Mesodermal cell (in vitro differentiated cells): ENCODE data around the gene NFIX.

Experiments
- H3K27ac ChIP-seq: 2 replicates; pipeline ENCODE4 v1.7.0; 2013; ENCODE audit warnings: mild to moderate bottlenecking, low read depth, low read length, moderate library complexity; ENCODE audit not compliant: severe bottlenecking
- H3K36me3 ChIP-seq: 2 replicates; pipeline ENCODE4 v1.7.1; 2013; ENCODE audit warnings: mild to moderate bottlenecking, low read length, moderate library complexity; ENCODE audit not compliant: control insufficient read depth, insufficient read depth
- H3K4me1 ChIP-seq: one replicate; pipeline ENCODE4 v1.7.1; 2013; ENCODE audit warnings: mild to moderate bottlenecking, low read length; ENCODE audit not compliant: insufficient read depth, control insufficient read depth, poor library complexity, severe bottlenecking
- H3K4me3 ChIP-seq: 2 replicates; pipeline ENCODE4 v1.7.0; 2013; ENCODE audit warnings: low read length, control low read depth, mild to moderate bottlenecking; ENCODE audit not compliant: insufficient read depth, poor library complexity, severe bottlenecking; ENCODE audit errors: extremely low read depth
- H3K9me3 ChIP-seq: 2 replicates; pipeline ENCODE4 v1.7.1; 2013; ENCODE audit warnings: mild to moderate bottlenecking, low read length, moderate library complexity; ENCODE audit not compliant: control insufficient read depth
- WGBS, 2 experiments: methylation state at CpG; one replicate each; pipeline ENCODE4 v1.1.5; 2013; ENCODE audit warnings: missing lambda C conversion rate in 2 of 2; ENCODE audit not compliant: insufficient coverage in 2 of 2; 5-methylcytosine and 5-hydroxymethylcytosine counted together

Gene NFIX

DNA sequence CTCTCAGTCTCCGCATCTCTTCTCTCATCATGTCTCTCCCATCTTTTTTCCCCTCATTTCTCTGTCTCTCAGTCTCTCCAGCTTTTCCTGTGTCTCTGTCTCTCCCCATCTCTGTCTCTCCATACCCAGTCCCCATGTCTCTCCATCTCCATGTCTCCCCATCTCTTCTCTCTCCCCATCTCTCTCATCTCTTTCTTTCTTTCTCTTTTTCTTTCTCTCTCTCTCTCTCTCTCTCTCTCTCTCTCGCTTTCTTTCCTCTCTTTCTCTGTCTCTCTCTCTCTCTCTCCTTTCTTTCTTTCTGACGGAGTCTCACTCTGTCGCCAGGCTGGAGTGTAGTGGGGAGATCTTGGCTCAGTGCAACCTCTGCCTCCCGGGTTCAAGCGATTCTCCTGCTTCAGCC, 12.6 kb upstream of the NFIX start:
- H3K4me3 ChIP-seq: no peak overlapping the region
- no peaks in the 10 kb centered on the region for H3K4me1 ChIP-seq
- WGBS, 2 experiments: 72 to 77% methylated on average over 1 to 3 of the region's 6 CpGs
- H3K36me3 ChIP-seq: no peaks in the 10 kb centered on the region
- no peak overlapping the region for H3K27ac ChIP-seq
- no peaks in the 10 kb centered on the region for H3K9me3 ChIP-seq

DNA sequence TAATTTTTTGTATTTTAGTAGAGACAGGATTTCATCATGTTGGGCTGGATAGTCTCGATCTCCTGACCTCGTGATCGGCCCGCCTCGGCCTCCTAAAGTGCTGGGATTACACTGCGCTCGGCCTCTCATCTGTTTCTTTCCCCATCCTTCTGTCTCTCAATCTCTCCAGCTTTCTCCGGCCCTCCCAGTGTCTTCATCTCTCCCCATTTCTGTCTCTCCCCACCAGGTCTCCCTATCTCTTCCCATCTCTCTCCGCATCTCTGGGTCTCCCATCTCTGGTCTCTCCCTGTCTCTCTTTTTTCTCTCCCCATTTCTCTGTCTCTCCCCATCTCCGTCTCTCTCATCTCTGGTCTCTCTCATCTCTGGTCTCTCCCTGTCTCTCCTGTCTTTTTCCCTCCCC, 12.2 kb upstream of the NFIX start:
- no peaks in the 10 kb centered on the region for H3K9me3 ChIP-seq
- H3K36me3 ChIP-seq: no peaks in the 10 kb centered on the region
- H3K4me1 ChIP-seq: no peaks in the 10 kb centered on the region
- WGBS, 2 experiments: 62 to 75% methylated on average over 9 to 10 of the region's 10 CpGs
- H3K27ac ChIP-seq: no peak overlapping the region
- H3K4me3 ChIP-seq: peak overlapping the region; percentile 14

- no peaks in the 10 kb centered on the region for H3K4me1 ChIP-seq
- no peak overlapping the region for H3K27ac ChIP-seq
- no peaks in the 10 kb centered on the region for H3K36me3 ChIP-seq
- no peaks in the 10 kb centered on the region for H3K9me3 ChIP-seq
- peak overlapping the region; percentile 14 for H3K4me3 ChIP-seq
- 12 to 41% methylated on average over 11 to 41 of the region's 51 CpGs for WGBS, 2 experiments
Observed at GRCh38 chr19:12983542-12984142, 11.6 kb upstream of the NFIX start.

DNA sequence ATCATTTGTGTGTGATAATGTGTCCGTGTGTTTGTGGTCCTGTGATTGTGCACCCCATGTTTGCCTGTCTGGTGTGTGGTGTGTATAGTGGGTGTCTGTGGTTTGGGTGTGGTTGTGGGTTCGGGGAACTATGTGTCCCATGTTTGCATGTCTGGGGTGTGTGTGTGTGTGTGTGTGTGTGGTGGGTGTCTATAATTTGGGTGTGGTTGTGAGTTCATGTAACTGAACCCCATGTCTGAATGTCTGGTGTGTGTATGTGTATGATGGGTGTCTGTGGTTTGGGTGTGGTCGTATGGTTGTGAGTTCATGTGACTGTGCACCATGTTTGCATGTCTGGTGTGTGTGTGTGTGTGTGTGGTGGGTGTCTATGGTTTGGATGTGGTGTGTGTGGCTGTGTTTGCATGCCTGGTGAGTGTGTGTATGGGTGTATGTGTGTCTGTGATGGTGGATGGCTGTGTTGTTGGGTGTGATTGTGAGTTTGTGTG, 11.1 kb upstream of the NFIX start:
- WGBS, 2 experiments: 90 to 93% methylated on average over 3 of the region's 3 CpGs
- Histone ChIP-seq H3K4me1 (no peaks in the 10 kb centered on the region), H3K4me3 (no peak overlapping the region), H3K9me3 (no peaks in the 10 kb centered on the region), H3K36me3 (no peaks in the 10 kb centered on the region), H3K27ac (no peak overlapping the region)

- no peak overlapping the region for H3K27ac ChIP-seq
- 20 to 31% methylated on average over 3 to 4 of the region's 10 CpGs for WGBS, 2 experiments
- H3K9me3 ChIP-seq: no peaks in the 10 kb centered on the region
- H3K4me3 ChIP-seq: no peak overlapping the region
- no peaks in the 10 kb centered on the region for H3K36me3 ChIP-seq
- no peaks in the 10 kb centered on the region for H3K4me1 ChIP-seq
Observed at GRCh38 chr19:12984683-12985048, 10.6 kb upstream of the NFIX start.

GRCh38 chr19:12985049-12985776, 10.1 kb upstream of the NFIX start:
- Histone ChIP-seq H3K27ac (no peak overlapping the region), H3K9me3 (no peaks in the 10 kb centered on the region), H3K4me1 (no peaks in the 10 kb centered on the region), H3K4me3 (no peak overlapping the region), H3K36me3 (no peaks in the 10 kb centered on the region)
- WGBS, 2 experiments: 58 to 74% methylated on average over 10 to 16 of the region's 16 CpGs

- no peak overlapping the region for H3K27ac ChIP-seq
- H3K9me3 ChIP-seq: no peaks in the 10 kb centered on the region
- 85 to 89% methylated on average over 10 to 12 of the region's 12 CpGs for WGBS, 2 experiments
- no peak overlapping the region for H3K4me3 ChIP-seq
- no peaks in the 10 kb centered on the region for H3K4me1 ChIP-seq
- no peaks in the 10 kb centered on the region for H3K36me3 ChIP-seq
Observed at GRCh38 chr19:12986726-12987125, 8.5 kb upstream of the NFIX start.

DNA sequence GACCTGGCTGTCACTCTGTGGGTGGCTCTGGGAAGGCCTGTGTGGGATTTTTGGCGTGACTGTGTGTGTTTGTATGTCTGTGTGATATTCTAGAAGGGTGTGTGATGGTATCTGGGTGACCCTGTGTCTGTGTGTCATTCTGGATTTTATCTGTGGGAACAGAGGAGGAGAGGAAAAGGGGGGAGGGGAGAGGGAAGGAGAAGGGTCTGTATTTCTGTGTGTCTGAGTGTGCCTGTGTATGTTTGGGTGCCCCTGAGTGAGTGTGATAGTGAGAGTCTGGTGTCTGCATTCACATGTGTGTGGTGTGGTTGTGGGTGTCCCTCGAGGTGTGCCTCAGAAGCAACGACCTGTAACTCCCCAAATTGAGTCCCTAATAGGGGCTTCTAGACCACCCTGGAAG, 8.1 kb upstream of the NFIX start:
- H3K4me3 ChIP-seq: no peak overlapping the region
- no peaks in the 10 kb centered on the region for H3K9me3 ChIP-seq
- no peaks in the 10 kb centered on the region for H3K36me3 ChIP-seq
- 59% methylated on average over 2 of the region's 3 CpGs; no CpG with 5 or more reads in 1 of the 2 experiments for WGBS, 2 experiments
- no peak overlapping the region for H3K27ac ChIP-seq
- H3K4me1 ChIP-seq: no peaks in the 10 kb centered on the region

- no peaks in the 10 kb centered on the region for H3K4me1 ChIP-seq
- H3K9me3 ChIP-seq: no peaks in the 10 kb centered on the region
- H3K27ac ChIP-seq: no peak overlapping the region
- H3K36me3 ChIP-seq: no peaks in the 10 kb centered on the region
- no peak overlapping the region for H3K4me3 ChIP-seq
- WGBS, 2 experiments: 53 to 78% methylated on average over 2 to 5 of the region's 10 CpGs
Observed at GRCh38 chr19:12987781-12988180, 7.5 kb upstream of the NFIX start.

DNA sequence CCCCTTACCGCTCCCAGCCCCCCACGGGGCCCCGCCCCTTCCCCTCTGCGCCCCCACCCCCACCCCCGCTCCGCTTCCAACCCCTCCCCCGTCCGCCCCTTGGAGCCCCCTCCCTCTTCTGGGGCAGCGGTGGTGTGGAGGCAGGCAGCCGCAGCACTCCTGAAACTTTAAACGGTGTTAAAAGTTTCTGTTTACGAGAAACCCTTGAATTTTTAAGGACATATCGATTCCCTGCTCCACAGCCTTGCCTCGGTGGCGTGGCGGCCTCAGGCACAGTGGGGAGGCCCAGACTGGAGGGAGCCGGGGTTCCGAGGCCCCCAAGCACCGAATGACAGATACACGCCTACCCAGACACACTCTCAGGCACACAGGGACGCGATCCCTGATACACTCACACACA, 4.8 kb upstream of the NFIX start:
- WGBS, 2 experiments: 35% methylated on average over 12 to 13 of the region's 22 CpGs
- Histone ChIP-seq H3K4me3 (no peak overlapping the region), H3K9me3 (no peaks in the 10 kb centered on the region), H3K36me3 (no peaks in the 10 kb centered on the region), H3K27ac (no peak overlapping the region), H3K4me1 (no peaks in the 10 kb centered on the region)

DNA sequence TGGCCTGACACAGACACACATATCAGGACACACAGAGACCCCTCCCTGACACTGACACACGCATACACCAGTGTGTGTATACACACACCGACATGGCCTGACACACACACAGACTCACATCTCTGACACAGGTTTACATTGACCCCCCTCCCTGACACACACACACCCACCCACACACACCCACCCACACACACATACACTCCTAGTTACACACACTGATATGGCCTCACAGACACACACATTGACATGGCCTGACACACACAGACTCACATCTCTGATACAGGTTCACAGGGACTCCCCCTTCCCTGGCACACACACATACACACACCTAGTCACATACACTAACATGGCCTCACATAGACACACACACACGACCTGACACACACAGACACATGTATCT, 4.4 kb upstream of the NFIX start:
- no peak overlapping the region for H3K4me3 ChIP-seq
- no peaks in the 10 kb centered on the region for H3K9me3 ChIP-seq
- H3K36me3 ChIP-seq: no peaks in the 10 kb centered on the region
- H3K27ac ChIP-seq: no peak overlapping the region
- no peaks in the 10 kb centered on the region for H3K4me1 ChIP-seq
- 68 to 81% methylated on average over 3 of the region's 3 CpGs for WGBS, 2 experiments
